RKO (cell line): Measurements from ENCODE around the gene QRSL1.
A peak's percentile ranks its signal among the peaks of the same experiment; 100 is the strongest.
"Not testable (repeated sequence)": the region's sequence is repeated elsewhere in the genome, so short reads cannot be mapped to it uniquely, and the experiment has no call there.

Experiments used
- DNase-seq: peaks from one replicate; pipeline ENCODE4 v3.0.0-alpha.2; 2016; ENCODE audit warnings: low spot score

The QRSL1 gene

GRCh38 chr6:106626485-106626884, 2.9 kb upstream of the QRSL1 start:
- no peak for DNase-seq

- not testable (repeated sequence) for DNase-seq
Observed at GRCh38 chr6:106627760-106628159, 1.6 kb upstream of the QRSL1 start.

GRCh38 chr6:106628658-106629102, 698 bp upstream of the QRSL1 start:
- DNase-seq: peak; percentile 37

GRCh38 chr6:106629859-106630163, 433 bp downstream of the QRSL1 start:
- DNase-seq: no peak

GRCh38 chr6:106630366-106630765, 988 bp downstream of the QRSL1 start:
- peak; percentile 34 for DNase-seq

GRCh38 chr6:106631346-106631745, 2.0 kb downstream of the QRSL1 start:
- peak; percentile 37 for DNase-seq

- no peak for DNase-seq
Observed at GRCh38 chr6:106634565-106634964, 5.2 kb downstream of the QRSL1 start.

GRCh38 chr6:106637051-106637716, 7.8 kb downstream of the QRSL1 start:
- no peak for DNase-seq

- DNase-seq: no peak
Observed at GRCh38 chr6:106637717-106638341, 8.5 kb downstream of the QRSL1 start.

DNA sequence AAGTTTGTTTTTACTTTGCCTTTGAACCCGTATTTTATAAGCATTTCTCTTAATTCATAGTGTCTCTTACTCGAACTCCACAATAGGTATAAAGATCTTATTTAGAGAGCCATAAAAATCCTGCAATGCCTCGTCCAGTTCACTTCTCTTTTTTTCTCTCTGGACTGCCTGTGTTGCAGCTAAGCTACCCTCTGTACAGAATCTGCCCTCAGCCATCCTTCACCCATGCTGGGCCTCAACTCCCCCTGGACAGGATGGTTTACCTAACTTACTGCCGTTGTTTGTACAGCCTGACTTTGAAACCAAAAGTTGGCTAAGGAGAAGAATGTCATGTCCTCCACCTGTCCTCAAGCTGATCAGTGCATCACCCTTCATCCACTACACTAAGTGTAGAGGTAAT, 10.4 kb downstream of the QRSL1 start:
- DNase-seq: no peak

DNA sequence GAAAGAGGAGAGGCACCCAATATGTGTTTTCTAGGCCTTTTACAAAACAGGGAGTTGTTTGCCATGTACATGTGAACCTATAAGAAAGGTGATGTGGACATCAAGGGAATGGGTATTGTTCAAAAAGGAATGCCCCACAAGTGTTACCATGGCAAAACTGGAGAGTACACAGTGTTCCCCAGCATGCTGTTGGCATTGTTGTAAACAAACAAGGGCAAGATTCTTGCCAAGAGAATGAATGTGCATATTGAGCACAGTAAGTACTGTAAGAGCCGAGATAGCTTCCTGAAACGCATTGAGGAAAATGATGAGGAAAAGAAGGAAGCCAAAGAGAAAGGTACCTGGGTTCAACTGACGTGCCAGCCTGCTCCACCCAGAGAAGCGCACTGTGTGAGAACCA, 13.1 kb downstream of the QRSL1 start:
- no peak for DNase-seq

DNA sequence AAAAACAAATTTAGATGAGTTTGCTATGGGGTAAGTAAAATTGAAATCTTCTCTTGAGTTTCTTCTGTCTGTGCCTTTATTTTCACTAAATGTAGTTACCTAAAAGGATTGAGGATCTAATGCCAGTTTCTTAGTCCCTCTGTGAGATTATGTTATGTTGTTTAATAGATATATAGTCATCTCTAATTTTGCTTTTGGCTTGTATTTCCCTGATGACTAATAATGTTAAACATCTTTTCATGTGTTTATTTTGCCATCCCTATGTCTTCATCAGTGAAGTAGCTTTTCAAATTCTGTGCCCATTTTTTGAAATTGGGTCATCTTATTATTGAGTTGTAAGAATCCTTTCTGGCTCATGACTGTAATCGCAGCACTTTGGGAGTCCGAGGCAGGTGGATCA, 13.7 kb downstream of the QRSL1 start:
- DNase-seq: no peak

DNA sequence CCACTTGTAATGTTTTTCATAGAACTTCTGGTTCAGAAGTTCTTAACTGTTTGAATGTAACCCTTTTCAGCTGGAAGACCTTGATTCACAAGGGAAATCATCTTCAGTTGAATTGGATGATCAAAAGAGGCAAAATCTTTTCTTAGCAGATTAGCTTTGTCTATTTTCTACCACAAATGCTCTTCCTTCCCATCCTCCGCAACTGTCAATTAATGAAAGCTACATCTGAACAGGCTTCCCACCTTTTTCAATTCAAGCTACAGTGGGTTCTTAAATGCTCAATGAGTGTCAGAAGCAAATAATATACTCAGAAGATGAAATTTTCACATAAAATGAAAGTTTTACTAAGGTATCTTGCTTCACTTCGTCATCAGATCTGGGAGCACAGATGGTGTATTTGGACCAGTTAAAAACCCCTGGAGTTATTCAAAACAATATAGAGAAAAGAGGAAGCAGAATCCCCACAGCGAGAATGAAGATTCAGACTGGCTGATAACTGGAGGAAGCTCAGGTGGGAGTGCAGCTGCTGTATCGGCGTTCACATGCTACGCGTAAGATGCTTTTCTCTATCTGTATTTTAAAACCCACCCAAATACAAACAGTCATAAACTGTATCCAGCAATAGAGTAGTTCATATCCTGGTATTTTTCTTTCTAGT, 19.4 kb downstream of the QRSL1 start:
- no peak for DNase-seq

DNA sequence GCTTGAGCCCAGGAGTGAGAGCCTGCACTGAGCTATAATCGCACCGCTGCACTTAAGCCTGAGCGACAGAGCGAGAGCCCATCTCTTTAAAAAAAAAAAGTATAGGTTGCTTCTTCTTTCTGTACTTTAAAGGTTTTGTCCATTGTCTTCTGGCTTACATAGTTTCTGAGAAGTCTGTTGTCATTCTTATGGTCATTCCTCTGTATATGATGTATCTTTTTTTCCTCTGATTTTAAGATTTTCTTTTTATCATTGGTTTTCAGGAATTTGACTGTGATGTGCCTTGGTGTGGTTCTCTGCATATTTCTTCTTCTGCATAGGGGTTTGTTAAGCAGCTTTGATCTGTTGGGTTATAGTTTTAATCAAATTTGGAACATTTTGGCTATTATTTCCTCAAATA, 29.1 kb downstream of the QRSL1 start:
- peak; percentile 8 for DNase-seq

- DNase-seq: no peak
Observed at GRCh38 chr6:106659859-106660258, 30.5 kb downstream of the QRSL1 start.

- no peak for DNase-seq
Observed at GRCh38 chr6:106662458-106662857, 33.1 kb downstream of the QRSL1 start.

DNA sequence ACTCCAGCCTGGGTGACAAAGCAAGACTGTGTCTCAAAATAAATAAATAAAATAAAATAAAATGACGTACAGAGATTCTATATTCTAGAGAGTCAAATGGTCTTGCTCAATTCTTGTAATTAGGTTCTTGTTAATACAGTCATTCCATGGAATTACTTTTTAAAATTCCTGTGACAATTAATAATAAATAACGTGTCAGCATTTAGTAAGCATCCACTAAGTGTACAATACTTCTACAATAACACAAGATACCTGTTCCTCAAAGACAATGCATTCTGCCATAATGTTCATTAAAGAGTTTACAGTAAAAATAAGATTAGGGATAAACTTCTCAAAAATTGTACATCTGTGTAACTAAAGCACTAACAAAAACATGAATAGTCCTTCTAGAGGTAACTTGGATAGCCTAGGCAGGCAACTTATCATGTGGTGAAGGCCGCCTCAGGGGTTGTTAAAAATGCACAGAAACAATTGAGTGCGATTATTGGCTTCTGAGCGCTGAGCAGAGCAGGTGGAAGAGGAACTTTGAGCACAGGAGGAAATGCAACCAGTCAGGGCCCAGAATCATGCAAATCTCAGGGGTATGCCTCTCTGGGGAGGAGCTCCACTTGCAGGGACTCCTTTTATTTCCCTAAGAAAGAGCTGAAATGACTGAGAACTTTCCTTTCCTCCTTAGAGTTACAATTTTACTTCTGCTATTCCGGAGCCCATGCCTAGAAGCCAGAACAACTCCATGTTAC, 37.1 kb downstream of the QRSL1 start:
- no peak for DNase-seq

GRCh38 chr6:106667022-106667402, 37.6 kb downstream of the QRSL1 start:
- DNase-seq: no peak

DNA sequence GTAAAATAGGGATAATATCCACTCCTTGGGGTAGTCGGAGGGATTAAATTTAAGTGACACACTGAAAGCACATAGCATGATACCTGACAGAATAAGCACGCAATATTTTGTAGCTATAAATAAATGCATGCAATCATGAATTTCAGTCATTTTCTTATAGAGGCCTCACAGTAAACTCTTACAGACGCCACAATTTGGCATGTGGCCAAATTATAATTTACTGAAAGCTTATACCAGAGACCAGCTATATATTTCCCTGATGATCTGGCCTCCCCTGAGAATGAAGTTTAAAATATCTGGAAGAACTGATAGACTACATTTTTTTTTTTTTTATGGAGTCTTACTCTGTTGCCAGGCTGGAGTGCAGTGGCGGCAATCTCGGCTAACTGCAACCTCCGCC, 40.9 kb downstream of the QRSL1 start:
- DNase-seq: no peak

DNA sequence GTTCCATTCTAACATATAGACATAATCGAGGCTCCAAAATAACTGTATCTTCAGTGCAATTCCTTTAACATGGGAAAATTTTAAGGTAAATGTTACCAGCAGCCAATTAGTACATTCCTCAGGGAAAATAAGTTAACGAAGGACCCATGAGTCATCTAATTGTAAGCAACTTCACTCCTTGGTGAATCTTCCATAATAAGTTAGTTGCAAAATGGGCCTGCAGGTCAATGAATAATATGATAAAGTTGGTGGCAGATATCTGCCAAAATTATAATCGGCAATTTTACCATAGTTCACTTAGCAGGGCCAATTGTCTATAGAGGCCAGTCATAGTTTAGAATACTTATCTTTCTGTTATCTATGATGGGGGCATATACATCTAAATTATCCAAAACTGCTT, 42.3 kb downstream of the QRSL1 start:
- DNase-seq: no peak

DNA sequence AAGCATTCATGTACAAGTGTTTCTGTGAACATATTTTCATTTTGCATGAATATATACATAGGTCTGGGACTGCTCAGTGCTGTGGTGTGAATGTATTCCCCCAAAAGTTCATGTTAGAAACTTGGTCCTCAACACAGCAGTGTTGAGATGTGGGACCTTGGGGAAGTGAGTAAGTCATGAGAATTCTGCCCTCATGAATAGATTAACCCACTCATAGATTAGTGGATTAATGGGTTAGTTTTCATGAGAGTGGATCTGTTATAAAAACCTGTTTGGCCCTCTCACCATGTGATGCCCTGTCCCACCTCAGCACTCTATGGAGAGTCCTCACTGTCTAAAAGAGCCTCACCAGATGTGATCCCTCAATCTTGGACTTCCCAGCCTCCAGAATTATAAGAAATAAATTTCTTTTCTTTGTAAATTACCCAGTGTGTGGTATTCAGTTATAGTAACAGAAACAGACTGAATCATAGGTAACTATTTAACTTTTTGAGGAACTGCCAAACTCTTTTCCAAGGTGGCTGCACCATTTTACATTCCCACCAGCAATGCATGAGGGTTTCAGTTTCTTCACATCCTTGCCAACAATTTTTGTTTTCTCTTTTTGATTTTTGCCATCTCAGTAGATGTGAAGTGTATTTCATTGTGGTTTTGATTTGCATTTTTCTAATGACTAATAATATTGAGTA, 45.3 kb downstream of the QRSL1 start:
- DNase-seq: no peak

- no peak for DNase-seq
Observed at GRCh38 chr6:106677282-106677681, 47.9 kb downstream of the QRSL1 start.
